HG03432 (cell line): Measurements from ENCODE around the gene COX6B1.
"Not testable (repeated sequence)": the region's sequence is repeated elsewhere in the genome, so short reads cannot be mapped to it uniquely, and the experiment has no call there.

ENCODE experiments used
- ATAC-seq: cut with Tn5 transposase; IDR thresholded peaks from one replicate; pipeline ENCODE4 v1.9.1; 2021; ENCODE audit warnings: mild to moderate bottlenecking, moderate library complexity; ENCODE audit not compliant: unreplicated experiment

Gene COX6B1

GRCh38 chr19:35633727-35634440 lies 14.2 kb upstream of the COX6B1 start:
- no peak for ATAC-seq

DNA sequence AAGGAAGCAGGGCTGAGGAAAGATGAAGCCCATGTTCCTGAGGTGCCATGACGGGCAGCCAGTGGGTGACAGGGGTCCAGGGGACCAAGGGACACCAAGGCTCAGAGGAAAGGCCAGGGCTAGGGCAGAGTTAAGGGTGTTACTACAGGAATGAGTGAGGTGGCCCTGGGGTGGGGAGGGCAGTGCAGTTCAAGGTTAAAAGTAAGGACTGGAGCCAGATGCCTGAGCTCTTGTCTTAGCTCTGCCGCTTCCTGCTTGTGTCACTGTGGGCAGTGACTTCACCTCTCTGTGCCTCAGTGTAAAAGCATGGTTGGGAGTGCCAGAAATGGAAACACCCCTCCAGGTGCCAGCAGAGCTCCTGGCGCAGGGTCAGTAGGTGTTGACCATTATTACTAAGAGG lies 11.5 kb upstream of the COX6B1 start:
- ATAC-seq = no peak

DNA sequence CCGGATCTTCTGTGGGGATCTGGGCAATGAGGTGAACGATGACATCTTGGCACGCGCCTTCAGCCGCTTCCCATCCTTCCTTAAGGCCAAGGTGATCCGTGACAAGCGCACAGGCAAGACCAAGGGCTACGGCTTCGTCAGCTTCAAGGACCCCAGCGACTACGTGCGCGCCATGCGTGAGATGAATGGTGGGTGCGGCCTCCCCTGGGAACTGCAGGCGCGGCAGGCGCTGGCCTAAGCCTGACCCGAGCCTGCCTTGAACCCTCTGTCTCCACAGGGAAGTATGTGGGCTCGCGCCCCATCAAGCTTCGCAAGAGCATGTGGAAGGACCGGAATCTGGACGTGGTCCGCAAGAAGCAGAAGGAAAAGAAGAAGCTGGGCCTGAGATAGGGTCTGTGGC lies 11.0 kb upstream of the COX6B1 start:
- no peak for ATAC-seq

DNA sequence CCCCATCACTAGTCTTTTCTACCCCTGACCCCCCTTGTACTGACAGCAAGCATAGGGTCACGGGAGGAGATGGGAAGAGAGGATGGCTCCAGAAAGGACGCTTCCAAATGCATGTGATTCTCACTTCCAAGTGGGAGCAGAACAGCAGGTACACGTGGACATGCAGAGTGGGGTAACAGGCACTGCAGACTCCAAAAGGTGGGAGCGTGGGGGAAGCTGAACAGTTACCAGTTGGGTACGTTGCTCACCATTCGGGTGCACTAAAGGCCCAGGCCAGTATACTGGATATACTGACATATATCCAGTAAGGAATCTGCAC lies 8.8 kb upstream of the COX6B1 start:
- ATAC-seq = no peak

- no peak for ATAC-seq
Measured at GRCh38 chr19:35639863-35640262, 8.3 kb upstream of the COX6B1 start.

- no peak for ATAC-seq
Measured at GRCh38 chr19:35641515-35642151, 6.5 kb upstream of the COX6B1 start, which contains the start of gene ETV2. ETV2 (plus strand) TSS chr19:35641745; CDS start chr19:35642461, 716 bp downstream.

DNA sequence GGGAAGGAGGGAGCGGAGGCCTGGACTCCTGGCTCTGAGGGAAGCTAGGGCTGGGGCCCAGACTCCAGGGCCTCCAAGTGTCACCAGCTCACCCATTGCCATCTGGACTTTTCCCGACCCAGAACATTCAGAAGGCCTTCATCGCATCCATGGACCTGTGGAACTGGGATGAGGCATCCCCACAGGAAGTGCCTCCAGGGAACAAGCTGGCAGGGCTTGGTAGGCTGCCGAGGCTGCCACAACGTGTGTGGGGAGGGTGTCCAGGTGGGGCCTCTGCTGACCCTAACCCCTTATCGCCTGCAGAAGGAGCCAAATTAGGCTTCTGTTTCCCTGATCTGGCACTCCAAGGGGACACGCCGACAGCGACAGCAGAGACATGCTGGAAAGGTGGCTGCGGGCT lies 5.8 kb upstream of the COX6B1 start:
- no peak for ATAC-seq

GRCh38 chr19:35642798-35643254 lies 5.3 kb upstream of the COX6B1 start:
- no peak for ATAC-seq

- ATAC-seq = peak; percentile 39
Measured at GRCh38 chr19:35643255-35644205, 4.6 kb upstream of the COX6B1 start.

- ATAC-seq = peak; percentile 72
Measured at GRCh38 chr19:35644206-35644986, 3.7 kb upstream of the COX6B1 start.

DNA sequence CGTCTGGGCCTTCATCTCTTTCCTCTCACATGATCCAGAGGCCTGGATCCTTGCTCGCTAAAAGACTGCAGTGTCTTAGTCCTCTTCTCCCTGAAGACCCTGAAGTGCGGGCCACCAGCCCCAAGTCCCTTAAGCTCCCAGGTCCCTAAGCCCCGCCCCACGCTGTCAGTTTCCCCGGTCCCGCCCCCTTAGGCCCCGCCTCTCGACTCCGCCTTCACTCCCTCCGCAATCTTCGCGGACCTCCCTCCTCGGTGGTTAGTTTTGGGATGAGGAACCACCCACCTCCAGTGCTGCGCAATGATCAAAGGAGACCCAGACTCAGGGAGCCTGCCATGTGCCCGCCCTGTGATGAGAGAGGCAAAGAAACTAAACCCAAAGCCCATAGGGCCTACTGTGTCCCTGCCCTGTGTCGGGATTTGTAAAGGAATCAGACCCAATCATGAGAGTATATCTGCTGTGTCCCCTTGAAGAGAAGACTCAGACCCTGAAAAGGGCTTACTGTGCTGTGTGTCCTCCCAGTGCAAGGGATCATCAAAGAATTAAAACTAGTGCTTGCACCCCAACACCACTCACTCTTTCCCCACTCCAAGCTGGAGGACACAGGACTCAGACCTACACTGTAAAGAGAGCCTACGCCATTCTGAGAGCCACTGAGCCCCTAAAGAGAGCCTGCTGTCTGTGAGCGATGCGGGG lies 3.0 kb upstream of the COX6B1 start:
- ATAC-seq = no peak

GRCh38 chr19:35645680-35646511 lies 2.2 kb upstream of the COX6B1 start:
- ATAC-seq = no peak

GRCh38 chr19:35650581-35650980 lies 2.5 kb downstream of the COX6B1 start:
- ATAC-seq = no peak

- not testable (repeated sequence) for ATAC-seq
Measured at GRCh38 chr19:35654828-35655227, 6.7 kb downstream of the COX6B1 start.

DNA sequence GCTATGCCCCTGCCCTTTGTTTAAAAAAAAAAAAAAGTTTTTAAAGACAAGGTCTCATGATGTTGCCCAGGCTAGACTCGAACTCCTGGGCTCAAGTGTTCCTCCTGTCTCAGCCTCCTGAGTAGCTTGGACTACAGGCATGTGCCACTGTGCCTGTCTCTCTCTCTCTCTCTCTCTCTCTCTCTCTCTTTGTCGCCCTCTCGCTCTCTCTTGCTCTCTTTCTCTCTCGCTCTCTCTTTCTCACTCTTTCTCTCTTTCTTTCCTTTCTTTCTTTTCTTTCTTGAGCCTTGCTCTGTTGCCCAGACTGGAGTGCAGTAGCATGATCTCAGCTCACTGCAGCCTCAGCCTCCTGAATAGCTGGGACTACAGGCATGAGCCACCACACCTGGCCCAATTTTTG lies 7.5 kb downstream of the COX6B1 start:
- no peak for ATAC-seq

DNA sequence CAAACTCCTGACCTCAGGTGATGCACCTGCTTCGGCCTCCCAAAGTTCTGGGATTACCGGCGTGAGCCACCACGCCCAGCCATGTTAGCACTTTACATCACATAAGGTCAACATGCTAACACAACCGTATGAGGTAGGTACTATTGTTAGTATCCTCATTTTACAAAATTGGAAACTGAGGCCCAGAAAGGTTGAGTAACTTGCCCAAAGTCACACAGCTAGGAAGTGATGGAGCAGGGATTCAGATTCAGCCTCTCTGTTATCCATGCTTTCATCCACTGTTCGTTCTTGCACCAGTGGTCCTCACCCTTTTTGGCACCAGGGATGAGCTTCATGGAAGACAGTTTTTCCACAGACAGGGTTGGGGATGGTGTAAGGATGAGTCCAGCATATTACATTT lies 8.6 kb downstream of the COX6B1 start:
- ATAC-seq = no peak

- ATAC-seq = no peak
Measured at GRCh38 chr19:35657904-35658700, 10.0 kb downstream of the COX6B1 start.

GRCh38 chr19:35661995-35662340 lies 13.8 kb downstream of the COX6B1 start:
- no peak for ATAC-seq

DNA sequence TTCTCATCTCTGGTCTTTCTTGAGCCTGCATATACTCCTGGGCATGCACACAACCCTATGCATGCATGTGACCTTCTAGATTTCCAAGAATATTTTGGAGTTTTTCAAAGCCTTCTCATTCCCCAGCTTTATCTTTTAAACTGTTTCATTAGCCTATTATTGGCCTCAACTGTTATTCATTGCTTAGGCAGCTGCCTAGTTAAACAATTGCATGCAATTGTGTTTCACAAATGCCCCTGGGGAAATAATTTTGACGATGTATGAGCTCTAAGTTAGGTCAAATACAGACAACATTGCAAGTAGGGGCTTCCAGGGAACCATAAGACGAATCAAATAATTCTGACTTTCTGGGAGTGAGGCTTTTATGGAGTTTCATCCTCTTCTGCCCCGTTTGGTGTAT lies 15.9 kb downstream of the COX6B1 start:
- no peak for ATAC-seq
